ENCODE data around the gene CHCHD6. TPM values are rescaled to one million over a fixed set of nuclear protein-coding genes. Genes with fewer than 3 reads are reported as not detected.

Gene CHCHD6
- total and polyA plus RNA-seq, 2 donors (not counting 3 experiments of a cell fraction or from before 2014, with no cell fraction given): 8.4 to 10.1 TPM

DNA sequence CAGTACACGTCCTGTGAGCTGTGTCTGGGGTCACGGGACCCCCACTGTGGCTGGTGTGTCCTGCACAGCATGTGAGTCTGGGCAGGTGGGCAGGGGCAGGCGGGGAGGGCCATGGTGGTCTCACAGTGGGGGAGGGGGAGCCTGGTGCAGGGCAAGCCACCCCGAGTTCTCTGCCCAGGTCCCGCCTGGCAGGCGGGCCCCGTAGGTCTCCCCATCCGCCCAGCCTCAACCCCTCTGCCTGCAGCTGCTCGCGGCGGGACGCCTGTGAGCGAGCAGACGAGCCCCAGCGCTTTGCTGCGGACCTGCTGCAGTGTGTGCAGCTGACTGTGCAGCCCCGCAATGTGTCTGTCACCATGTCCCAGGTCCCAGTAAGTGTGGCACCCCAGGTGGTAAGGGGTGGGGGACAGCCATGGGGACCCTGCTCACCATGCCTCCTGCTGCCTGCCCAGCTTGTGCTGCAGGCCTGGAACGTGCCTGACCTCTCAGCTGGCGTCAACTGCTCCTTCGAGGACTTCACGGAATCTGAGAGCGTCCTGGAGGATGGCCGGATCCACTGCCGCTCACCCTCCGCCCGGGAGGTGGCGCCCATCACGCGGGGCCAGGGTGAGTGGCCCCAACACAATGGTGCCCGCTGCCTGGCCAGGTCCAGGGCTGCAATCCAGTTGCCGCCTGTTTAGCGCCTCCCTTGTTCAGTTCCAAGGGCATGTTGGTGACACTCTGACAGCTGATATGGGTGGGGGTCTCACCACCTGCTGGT, 300.8 kb downstream of the CHCHD6 start:
- no peak for TF ChIP-seq FOS (IDR thresholded peaks at IDR 0.05; ENCODE audit: borderline replicate concordance, insufficient read depth, low read length)
- no peak for TF ChIP-seq MYC (IDR thresholded peaks at IDR 0.05; ENCODE audit: low read depth, low read length)
- no peak for TF ChIP-seq JUN (IDR thresholded peaks at IDR 0.05; ENCODE audit: borderline replicate concordance, insufficient read depth, insufficient read length, low read depth)
- no peak for TF ChIP-seq GATA2 (IDR thresholded peaks at IDR 0.05; ENCODE audit: insufficient read depth, insufficient read length, low read depth, low read length)
- no peak for TF ChIP-seq EZH2 (IDR thresholded peaks at IDR 0.05; ENCODE audit: borderline replicate concordance, low read depth, low read length, severe bottlenecking)
- TF ChIP-seq, protein P1, sequence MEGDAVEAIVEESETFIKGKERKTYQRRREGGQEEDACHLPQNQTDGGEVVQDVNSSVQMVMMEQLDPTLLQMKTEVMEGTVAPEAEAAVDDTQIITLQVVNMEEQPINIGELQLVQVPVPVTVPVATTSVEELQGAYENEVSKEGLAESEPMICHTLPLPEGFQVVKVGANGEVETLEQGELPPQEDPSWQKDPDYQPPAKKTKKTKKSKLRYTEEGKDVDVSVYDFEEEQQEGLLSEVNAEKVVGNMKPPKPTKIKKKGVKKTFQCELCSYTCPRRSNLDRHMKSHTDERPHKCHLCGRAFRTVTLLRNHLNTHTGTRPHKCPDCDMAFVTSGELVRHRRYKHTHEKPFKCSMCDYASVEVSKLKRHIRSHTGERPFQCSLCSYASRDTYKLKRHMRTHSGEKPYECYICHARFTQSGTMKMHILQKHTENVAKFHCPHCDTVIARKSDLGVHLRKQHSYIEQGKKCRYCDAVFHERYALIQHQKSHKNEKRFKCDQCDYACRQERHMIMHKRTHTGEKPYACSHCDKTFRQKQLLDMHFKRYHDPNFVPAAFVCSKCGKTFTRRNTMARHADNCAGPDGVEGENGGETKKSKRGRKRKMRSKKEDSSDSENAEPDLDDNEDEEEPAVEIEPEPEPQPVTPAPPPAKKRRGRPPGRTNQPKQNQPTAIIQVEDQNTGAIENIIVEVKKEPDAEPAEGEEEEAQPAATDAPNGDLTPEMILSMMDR (IDR thresholded peaks at IDR 0.05; ENCODE audit: extremely low read depth in 1 of 2, insufficient read depth in 1 of 2, low read depth in 1 of 2, low read length in 2 of 2): no peak
- TF ChIP-seq POLR2AphosphoS5 (IDR thresholded peaks at IDR 0.05; ENCODE audit: insufficient read depth, low read depth, low read length): no peak
- TF ChIP-seq, protein P2, sequence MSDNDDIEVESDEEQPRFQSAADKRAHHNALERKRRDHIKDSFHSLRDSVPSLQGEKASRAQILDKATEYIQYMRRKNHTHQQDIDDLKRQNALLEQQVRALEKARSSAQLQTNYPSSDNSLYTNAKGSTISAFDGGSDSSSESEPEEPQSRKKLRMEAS (IDR thresholded peaks at IDR 0.05; ENCODE audit: insufficient read depth, insufficient read length): no peak
- no peak for TF ChIP-seq POLR2A (IDR thresholded peaks at IDR 0.05; ENCODE audit: low read depth, low read length)
- H4K20me1 ChIP-seq (replicated peaks; ENCODE audit: control insufficient read depth, extremely low read depth, insufficient read depth, low read length): no peaks in the 10 kb centered on the region
- no peak overlapping the region for H2AFZ ChIP-seq (ENCODE audit: low read depth, low read length)
- no peaks in the 10 kb centered on the region for H3K9me3 ChIP-seq (replicated peaks; ENCODE audit: control insufficient read depth, insufficient read depth, low read length)
- H3K9me1 ChIP-seq (replicated peaks; ENCODE audit: control insufficient read depth, extremely low read depth, insufficient read depth, low read length): no peaks in the 10 kb centered on the region
- no peak for DNase-seq (ENCODE audit: low read depth, low spot score)
- dilution Hi-C loops (cut with MboI; ENCODE audit: extremely low pct_ligation_motif_present, low sequenced_read_pairs): no loop called here
- no peak overlapping the region for H3K9ac ChIP-seq (replicated peaks; ENCODE audit: extremely low read depth, insufficient read depth, low read length)
- H3K27ac ChIP-seq (ENCODE audit: insufficient read depth, low read depth, low read length): no peak overlapping the region
- no peak overlapping the region for H3K4me2 ChIP-seq (ENCODE audit: insufficient read depth, low read length)
- ChIA-PET CTCF (interaction anchor here (1.7 kb wide), 1 partner anchor 253 kb away, joined by 5 read pairs; no protein-coding TSS in a partner anchor), POLR2A (no interaction called here)
- H3K4me3 ChIP-seq (replicated peaks in 1 of 3; ENCODE audit: insufficient read depth in 1 of 3, low read depth in 1 of 3, low read length in 3 of 3): no peak overlapping the region
- intact Hi-C loops (cut with micrococcal nuclease): loop anchor here (5.0 to 10.0 kb wide), 3 partner anchors 328 to 480 kb away; partner anchors contain the start of gene CHST13
- H3K27me3 ChIP-seq (ENCODE audit: control insufficient read depth in 2 of 2, insufficient read depth in 2 of 2, low read length in 2 of 2): no peaks in the 10 kb centered on the region
- no peak for FAIRE-seq
- BruUV-seq (replicated peaks): no TSS peak
- peaks cover 11% of the 10 kb centered on the region for H3K4me1 ChIP-seq (ENCODE audit: control insufficient read depth, extremely low read depth, insufficient read depth, low read length)
- H3K79me2 ChIP-seq (ENCODE audit: control insufficient read depth, insufficient read depth, low read length): no peaks in the 10 kb centered on the region
- no peaks in the 10 kb centered on the region for H3K36me3 ChIP-seq (ENCODE audit: control insufficient read depth in 2 of 2, extremely low read depth in 1 of 2, insufficient read depth in 2 of 2, low read length in 2 of 2)

Data from endothelial cell of umbilical vein (primary cell).